Measurements from ENCODE around the gene EFCAB5.
"Not testable (repeated sequence)": the region's sequence is repeated elsewhere in the genome, so short reads cannot be mapped to it uniquely, and the experiment has no call there.

Gene EFCAB5

GRCh38 chr17:29941334-29941733, at the start of gene EFCAB5:
Gene EFCAB5, plus strand, starts transcription at chr17:29941634. Its CDS starts 163 bp downstream, at chr17:29941797.
- DNase-seq (ENCODE audit: low read depth in 3 of 3) = no peak

- no peak for DNase-seq (ENCODE audit: low read depth in 3 of 3)
Observed at GRCh38 chr17:29892201-29892600, 49.2 kb upstream of the EFCAB5 start.

GRCh38 chr17:29897136-29897535, 44.3 kb upstream of the EFCAB5 start:
- not testable (repeated sequence) for DNase-seq (ENCODE audit: low read depth in 3 of 3)

- no peak for DNase-seq (ENCODE audit: low read depth in 3 of 3)
Observed at GRCh38 chr17:29903471-29903870, 38.0 kb upstream of the EFCAB5 start.

GRCh38 chr17:29905086-29905878, 36.2 kb upstream of the EFCAB5 start:
- no peak for DNase-seq (ENCODE audit: low read depth in 3 of 3)

- no peak for DNase-seq (ENCODE audit: low read depth in 3 of 3)
Observed at GRCh38 chr17:29905879-29906167, 35.6 kb upstream of the EFCAB5 start.

- DNase-seq (ENCODE audit: low read depth in 3 of 3) = no peak
Observed at GRCh38 chr17:29906969-29907368, 34.5 kb upstream of the EFCAB5 start.

GRCh38 chr17:29909236-29910003, 32.0 kb upstream of the EFCAB5 start:
- no peak for DNase-seq (ENCODE audit: low read depth in 3 of 3)

GRCh38 chr17:29911641-29912177, 29.7 kb upstream of the EFCAB5 start:
- no peak for DNase-seq (ENCODE audit: low read depth in 3 of 3)

- DNase-seq (ENCODE audit: low read depth in 3 of 3) = no peak
Observed at GRCh38 chr17:29914819-29915537, 26.5 kb upstream of the EFCAB5 start.

- no peak for DNase-seq (ENCODE audit: low read depth in 3 of 3)
Observed at GRCh38 chr17:29918016-29918415, 23.4 kb upstream of the EFCAB5 start.

GRCh38 chr17:29918922-29919856, 22.2 kb upstream of the EFCAB5 start:
- no peak for DNase-seq (ENCODE audit: low read depth in 3 of 3)

GRCh38 chr17:29924786-29925185, 16.6 kb upstream of the EFCAB5 start:
- DNase-seq (ENCODE audit: low read depth in 3 of 3) = no peak

- DNase-seq (ENCODE audit: low read depth in 3 of 3) = no peak
Observed at GRCh38 chr17:29927546-29927945, 13.9 kb upstream of the EFCAB5 start.

GRCh38 chr17:29929006-29929532, 12.4 kb upstream of the EFCAB5 start:
- DNase-seq (ENCODE audit: low read depth in 3 of 3) = no peak

GRCh38 chr17:29929533-29930408, 11.7 kb upstream of the EFCAB5 start, which contains the start of gene SSH2:
Gene SSH2, minus strand, starts transcription at chr17:29930228. Its CDS starts 228 bp downstream, at chr17:29930000.
- DNase-seq (ENCODE audit: low read depth in 3 of 3) = peak; percentile 74 to 82 (median 80)

GRCh38 chr17:29930409-29931010, 10.9 kb upstream of the EFCAB5 start:
- peak in 2 of 3 experiments; percentile 4 to 19 for DNase-seq (ENCODE audit: low read depth in 3 of 3)

GRCh38 chr17:29931231-29931932, 10.1 kb upstream of the EFCAB5 start:
- DNase-seq (ENCODE audit: low read depth in 3 of 3) = peak; percentile 24 to 54 (median 26)

- no peak for DNase-seq (ENCODE audit: low read depth in 3 of 3)
Observed at GRCh38 chr17:29933379-29933778, 8.1 kb upstream of the EFCAB5 start.

Data from stimulated activated CD4-positive, alpha-beta T cell treated with anti-CD3 and anti-CD28 coated beads, TNF-alpha, amount 100 ng/mL, for 4 hours (primary cell).